ENCODE data around the gene ZKSCAN2. TPM values are rescaled to one million over a fixed set of nuclear protein-coding genes. Genes with fewer than 3 reads are reported as not detected.

ZKSCAN2 gene
- total and polyA plus RNA-seq, 2 of the 8 experiments (the other 6 are each of a cell fraction or from before 2014, with no cell fraction given): 2.2 to 11.6 TPM

GRCh38 chr16:25222959-25223358 lies 34.7 kb downstream of the ZKSCAN2 start (continued):
- TF ChIP-seq YY1 (IDR thresholded peaks at IDR 0.05; ENCODE audit: low read depth, low read length): no peak

All from H1 (cell line).